HG02981 (cell line): Measurements from ENCODE around the gene PCED1B.

Experiments
- ATAC-seq: cut with Tn5 transposase; IDR thresholded peaks from one replicate; pipeline ENCODE4 v1.9.1; 2021; ENCODE audit warnings: mild to moderate bottlenecking, moderate library complexity; ENCODE audit not compliant: unreplicated experiment

PCED1B gene

DNA sequence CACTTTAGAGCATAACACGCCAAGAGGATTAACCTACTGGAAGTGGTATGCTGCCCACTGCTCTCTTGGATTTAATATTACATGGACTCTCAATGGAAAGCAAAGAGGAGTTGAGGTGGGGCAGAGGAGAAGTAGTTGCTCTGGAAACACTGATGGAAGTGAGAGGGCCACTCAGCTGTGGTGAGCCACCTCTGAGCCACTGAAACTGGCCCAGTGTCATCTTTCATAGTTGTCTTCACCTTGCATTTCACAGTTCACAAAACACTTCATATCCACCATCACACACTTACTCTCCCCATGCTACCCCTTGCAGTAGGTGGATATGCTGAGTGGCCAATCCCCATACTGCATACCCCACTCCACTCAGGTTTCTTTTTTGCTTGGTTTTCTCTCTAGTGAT is 12.2 kb upstream of the PCED1B start:
- no peak for ATAC-seq

- no peak for ATAC-seq
Observed at GRCh38 chr12:47067771-47068431, 11.5 kb upstream of the PCED1B start.

DNA sequence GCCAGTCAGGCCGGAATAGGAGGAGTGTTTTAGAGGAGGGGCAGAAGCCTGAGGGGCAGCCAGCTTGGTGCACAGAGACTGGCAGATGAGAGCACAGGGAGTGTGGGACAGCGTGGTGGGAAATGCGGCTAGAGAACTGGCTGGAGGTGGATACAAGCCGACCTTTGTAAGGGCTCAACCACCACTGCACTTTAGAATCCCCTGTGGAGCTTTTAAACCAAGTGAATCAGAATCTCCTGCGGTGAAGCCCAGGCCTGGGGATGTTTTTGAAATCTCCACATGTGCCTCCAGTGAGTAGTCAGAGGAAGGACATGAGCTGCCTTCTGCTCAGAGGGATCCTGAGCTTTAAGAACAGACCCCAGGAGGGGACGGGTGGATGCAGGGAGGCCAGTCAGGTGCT is 10.9 kb upstream of the PCED1B start:
- ATAC-seq: no peak

GRCh38 chr12:47070310-47070709 is 9.1 kb upstream of the PCED1B start:
- ATAC-seq: no peak

DNA sequence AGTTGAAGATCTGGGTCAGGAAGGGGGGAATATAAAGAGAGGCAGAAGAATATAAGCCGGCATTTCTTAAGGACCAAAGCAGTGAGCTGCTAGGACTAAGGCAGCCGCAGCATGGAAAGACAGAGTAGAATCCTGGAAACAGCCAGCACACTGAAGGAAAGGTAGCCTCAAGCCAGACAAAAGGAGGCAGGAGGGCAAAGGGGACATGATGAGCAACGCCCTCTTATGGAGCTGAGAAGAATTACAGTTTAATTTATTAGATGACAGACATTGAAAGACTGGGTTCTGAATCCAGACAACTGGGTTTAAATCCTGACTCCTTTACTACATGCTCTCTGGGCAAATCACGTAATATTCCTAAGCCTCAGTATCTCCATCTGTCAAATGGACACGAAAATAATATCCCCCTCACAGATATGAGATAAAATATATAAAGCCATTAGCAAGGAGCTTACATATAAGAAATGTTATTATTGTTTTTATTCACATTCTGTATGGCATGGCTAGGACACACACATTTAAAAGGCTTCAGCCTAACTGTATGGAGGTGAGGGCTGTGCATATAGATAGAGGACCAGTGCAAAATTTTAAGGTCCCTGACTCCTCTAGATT is 8.1 kb upstream of the PCED1B start:
- no peak for ATAC-seq

DNA sequence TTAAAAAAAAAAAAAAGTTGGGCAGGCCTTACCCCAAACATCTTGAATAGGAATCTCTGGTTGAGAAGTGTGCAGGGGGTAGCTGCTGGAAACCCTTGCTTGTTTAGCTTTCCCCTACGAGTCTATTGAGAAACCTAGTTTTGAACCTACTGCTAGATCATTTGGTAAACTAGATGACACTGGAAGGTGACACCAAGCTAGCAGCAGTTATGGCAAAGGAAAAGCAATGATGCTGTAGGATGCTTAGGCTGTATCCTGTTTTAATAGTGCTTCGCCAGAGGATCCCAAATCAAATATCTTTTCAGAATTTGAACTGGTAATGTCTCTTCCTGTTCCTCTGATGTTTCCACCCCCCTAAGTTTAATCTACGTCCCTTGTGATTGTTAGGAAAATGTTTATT is 5.5 kb upstream of the PCED1B start:
- no peak for ATAC-seq

GRCh38 chr12:47074757-47075156 is 4.7 kb upstream of the PCED1B start:
- no peak for ATAC-seq

DNA sequence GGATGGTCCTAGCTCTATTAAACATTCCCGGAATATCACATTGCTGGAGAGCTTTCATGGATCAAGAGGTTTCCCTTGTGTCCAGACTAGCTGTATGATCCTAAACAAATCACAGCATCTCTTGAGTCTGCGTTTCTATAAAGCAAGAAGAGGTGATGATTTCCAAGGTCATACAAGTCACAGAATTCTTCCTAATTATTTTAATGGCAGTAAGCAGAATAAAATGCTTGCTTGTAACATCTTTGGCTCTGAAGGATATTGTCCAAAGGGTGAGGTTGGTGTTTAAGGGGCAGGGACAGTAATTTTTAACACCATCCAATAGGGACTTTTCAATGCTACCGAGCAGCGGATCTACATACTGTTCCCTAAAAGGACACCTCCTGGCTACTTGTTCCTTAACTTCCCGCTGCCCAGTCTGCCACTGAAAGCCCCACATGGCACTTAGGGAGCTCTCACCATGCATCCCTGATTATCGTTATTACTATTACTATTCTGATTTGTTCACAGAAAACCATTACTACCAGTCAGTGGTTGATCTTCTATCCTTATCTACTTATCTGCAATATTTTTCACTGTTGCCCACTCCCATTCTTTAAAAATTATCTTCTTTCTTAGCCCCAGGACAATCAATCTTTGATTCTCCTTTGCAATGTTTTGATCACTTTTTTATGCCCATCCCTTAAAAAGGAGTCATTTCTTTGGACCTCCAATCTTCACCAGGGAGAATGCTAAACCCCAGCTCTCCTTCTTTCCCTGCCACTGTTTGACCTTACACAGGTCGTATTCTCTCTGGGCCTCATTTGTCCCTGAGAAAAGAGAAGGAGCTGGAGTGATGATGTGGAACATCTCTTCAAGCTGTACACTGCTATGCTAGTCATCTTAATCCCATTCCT is 4.0 kb upstream of the PCED1B start:
- ATAC-seq: no peak

DNA sequence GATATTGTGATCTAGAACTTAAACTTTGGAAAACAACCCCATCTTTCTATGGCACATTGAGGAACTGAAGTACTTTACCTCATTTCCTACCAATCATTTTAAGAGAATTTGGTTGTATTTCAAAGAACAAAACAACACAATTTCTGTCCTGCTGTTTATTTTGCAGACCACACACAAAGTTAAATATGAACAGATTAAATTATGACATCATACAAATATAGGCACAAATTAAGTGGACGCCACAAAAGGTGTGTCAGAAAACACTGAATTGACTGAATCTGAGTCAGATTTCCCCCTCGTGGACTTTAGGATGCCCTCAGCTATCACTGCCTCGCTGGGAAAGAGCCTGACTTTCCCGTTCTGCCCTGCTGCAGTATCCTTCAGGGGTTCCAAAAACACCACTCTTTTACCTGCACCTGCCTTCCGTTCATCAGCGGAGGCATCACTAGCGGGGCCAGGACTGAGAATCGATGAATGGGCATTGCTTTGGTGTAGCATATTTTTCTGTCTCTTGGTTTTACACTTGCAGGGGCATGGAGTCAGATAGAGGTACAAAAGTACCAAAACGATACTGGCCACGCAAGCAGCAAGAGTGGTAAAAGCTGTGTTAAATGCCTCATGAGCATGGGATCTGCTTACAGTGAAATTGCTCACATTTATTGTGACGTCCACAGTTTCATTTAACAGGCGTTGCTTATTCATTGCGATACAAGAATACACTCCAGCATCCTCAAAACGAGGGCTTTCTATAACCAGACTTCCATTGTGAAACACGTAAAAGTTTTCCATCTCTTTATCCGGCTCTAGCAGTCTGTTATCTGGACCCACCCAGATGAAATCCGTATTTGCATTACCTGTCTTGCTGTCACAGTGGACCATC is 2.0 kb upstream of the PCED1B start:
- ATAC-seq: no peak

GRCh38 chr12:47078086-47078395 is 1.4 kb upstream of the PCED1B start:
- ATAC-seq: no peak

DNA sequence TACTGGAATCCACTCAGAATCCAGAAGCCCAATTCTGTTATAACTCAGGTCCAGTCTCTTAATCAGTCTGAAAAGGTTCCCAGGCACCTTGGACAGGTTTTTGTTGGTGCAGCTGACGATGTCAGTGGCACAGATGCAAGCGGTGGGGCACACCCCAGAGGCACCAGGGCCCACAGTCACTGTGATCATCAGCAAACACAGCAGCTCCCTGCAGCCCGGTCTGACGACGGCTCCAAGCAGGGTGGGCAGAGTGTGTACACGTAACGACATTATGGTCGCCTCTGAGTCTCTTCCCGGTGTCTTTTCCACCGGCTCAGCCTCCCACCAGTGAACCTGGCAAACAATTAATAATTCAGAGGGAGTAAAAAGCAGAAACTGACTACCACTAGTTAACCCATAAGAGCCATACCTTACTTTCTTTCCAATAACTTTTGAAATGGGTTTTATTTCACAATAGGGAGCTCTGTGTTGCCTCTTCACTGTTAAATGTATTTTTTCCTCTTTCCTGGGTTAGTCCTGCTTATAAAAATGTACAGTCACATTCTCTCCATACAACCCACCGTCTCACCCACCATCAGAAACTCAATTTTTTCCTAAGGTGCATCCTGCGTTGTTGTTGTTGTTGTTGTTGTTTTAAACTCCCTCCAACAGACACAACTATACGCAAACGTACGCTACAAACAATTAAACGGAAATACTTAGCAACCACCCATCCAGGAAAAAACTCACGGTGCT is 521 bp upstream of the PCED1B start:
- ATAC-seq: no peak

DNA sequence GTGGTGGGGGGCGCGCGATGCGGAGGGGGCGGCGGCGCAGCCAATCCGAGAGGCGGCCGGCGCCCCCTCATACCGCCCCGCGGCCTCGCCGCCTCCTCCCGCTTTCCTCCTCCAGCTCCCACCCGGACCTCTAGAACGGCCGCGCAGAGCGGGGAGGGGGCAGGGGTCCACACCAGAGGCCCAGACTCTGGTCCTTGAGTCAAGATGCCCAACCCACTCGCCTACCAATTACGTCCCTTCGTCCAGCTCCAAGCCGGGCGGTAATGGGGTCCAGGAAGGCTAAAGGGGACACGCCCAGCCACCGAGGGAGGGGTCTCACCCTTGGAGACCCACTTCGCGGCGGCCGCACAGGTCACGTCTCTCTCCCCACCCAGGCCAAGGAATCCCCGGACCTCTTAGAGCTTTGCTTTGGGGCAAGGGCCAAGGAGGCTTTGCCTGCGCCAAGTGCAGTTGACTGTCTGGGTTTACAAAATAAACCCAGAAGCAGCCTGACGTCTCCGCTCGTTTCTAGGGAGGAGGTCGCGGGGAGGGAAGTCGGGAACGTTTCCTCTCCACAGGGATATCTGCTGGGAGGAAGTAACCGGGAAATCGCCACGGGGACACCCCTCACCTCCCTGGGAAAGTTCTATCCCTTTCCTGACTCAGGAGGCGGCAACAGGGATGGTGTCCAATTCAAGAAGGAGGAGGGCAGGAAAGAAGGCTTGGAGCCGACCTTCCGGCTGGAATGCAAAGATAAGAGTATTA is 732 bp downstream of the PCED1B start:
- ATAC-seq: peak; percentile 21

- no peak for ATAC-seq
Observed at GRCh38 chr12:47080725-47081502, 1.5 kb downstream of the PCED1B start.

- no peak for ATAC-seq
Observed at GRCh38 chr12:47082283-47082682, 2.9 kb downstream of the PCED1B start.

DNA sequence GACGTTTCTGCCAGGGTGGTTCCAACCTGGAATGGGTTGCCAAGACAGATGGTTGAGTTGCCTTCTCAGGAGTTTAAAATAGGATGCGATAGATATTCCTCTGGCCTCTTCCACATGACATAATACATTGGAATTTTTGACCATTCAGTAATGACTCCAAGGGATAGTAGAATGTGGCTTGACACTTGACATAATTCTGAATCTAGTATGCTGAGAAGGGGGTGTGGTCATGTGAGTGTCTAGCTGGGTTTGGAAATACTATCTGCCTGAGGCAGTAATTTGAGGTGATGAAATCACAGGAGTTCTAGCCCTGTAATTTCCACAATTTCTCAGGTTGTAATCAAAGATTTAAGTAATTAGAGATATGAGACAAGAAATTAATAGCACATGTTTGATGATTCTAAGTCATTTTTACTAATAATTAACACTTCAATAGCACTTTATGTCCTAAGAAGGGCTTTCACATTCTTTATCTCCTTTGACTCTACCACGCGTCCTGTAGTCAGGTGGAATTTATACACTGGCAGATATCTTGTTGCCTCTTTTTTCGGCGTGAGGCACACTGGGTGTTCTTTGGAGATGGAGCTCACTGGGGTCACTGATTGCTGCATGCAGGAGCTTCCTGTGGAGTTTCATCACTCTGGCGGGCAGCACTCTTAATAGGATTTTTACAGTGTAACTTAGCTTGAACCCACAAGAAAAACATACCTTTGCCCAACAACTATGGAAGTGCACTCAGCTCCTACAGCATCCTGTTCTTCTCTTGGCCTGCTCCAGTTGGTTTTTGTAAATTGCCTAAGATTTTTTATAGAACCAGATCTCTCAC is 3.6 kb downstream of the PCED1B start:
- ATAC-seq: no peak

DNA sequence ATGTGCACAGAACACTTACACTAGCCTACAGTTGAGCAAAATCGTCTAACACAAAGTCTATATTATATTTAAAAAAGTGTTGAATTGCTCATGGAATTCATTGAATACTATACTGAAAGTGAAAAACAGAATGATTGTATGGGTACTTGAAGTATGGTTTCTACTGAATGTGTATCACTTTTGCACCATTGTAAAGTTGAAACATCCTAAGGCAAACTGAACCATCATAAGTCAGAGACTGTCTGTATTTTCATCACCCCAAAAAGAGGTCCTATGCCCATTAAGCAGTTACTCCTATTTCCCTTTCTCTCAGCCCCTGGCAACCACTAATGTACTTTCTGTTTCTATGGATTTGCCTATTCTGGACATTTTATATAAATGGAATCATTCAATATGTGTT is 4.8 kb downstream of the PCED1B start:
- no peak for ATAC-seq

DNA sequence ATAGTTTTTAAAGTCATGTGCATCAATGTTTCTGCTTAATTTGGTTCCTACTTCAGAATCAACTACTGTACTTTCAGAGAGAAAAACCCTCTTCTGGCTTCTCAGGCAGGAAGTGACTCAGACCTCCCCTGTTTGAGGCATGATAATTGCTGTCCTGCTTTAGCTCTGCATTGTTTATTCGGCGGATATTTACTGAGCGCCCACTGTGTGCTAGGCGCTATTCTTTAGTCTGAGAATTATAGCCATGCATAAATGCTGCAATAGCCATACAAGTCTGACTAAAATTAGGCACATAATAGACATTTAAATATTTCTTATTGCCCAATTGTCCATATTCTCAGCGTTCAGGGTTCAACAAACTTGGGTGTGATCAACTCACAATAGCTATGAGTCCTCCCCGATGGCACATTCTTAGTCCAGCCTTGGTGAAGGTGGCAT is 6.4 kb downstream of the PCED1B start:
- no peak for ATAC-seq

GRCh38 chr12:47087088-47087688 is 7.8 kb downstream of the PCED1B start:
- ATAC-seq: no peak
